HG03039 (cell line): Measurements from ENCODE around the gene ZFHX3.
"Not testable (repeated sequence)": the region's sequence is repeated elsewhere in the genome, so short reads cannot be mapped to it uniquely, and the experiment has no call there.

ENCODE experiments used
- ATAC-seq: cut with Tn5 transposase; IDR thresholded peaks from one replicate; pipeline ENCODE4 v1.9.1; 2021; ENCODE audit warnings: mild to moderate bottlenecking, moderate library complexity; ENCODE audit not compliant: unreplicated experiment

Gene ZFHX3

GRCh38 chr16:73000020-73000906 is 47.7 kb downstream of the ZFHX3 start:
- ATAC-seq: no peak

GRCh38 chr16:72999541-73000019 is 48.3 kb downstream of the ZFHX3 start:
- no peak for ATAC-seq

GRCh38 chr16:72997141-72997542 is 50.8 kb downstream of the ZFHX3 start:
- ATAC-seq: no peak

GRCh38 chr16:72996291-72997062 is 51.5 kb downstream of the ZFHX3 start:
- ATAC-seq: no peak

- ATAC-seq: not testable (repeated sequence)
Observed at GRCh38 chr16:72995882-72996270, 52.1 kb downstream of the ZFHX3 start.

GRCh38 chr16:72995151-72995881 is 52.6 kb downstream of the ZFHX3 start:
- no peak for ATAC-seq

- no peak for ATAC-seq
Observed at GRCh38 chr16:72992142-72992601, 55.8 kb downstream of the ZFHX3 start.

GRCh38 chr16:72991644-72992043 is 56.3 kb downstream of the ZFHX3 start:
- ATAC-seq: no peak

- no peak for ATAC-seq
Observed at GRCh38 chr16:72991211-72991610, 56.7 kb downstream of the ZFHX3 start.

GRCh38 chr16:72990571-72990970 is 57.4 kb downstream of the ZFHX3 start:
- no peak for ATAC-seq

- ATAC-seq: no peak
Observed at GRCh38 chr16:72989579-72990551, 58.1 kb downstream of the ZFHX3 start.

GRCh38 chr16:72989203-72989578 is 58.7 kb downstream of the ZFHX3 start:
- not testable (repeated sequence) for ATAC-seq

- ATAC-seq: no peak
Observed at GRCh38 chr16:72988569-72988968, 59.4 kb downstream of the ZFHX3 start.

GRCh38 chr16:72987480-72987901 is 60.4 kb downstream of the ZFHX3 start:
- no peak for ATAC-seq

- ATAC-seq: no peak
Observed at GRCh38 chr16:72985995-72986394, 61.9 kb downstream of the ZFHX3 start.

- no peak for ATAC-seq
Observed at GRCh38 chr16:72985148-72985941, 62.6 kb downstream of the ZFHX3 start.

- no peak for ATAC-seq
Observed at GRCh38 chr16:72983728-72984350, 64.1 kb downstream of the ZFHX3 start.

- ATAC-seq: no peak
Observed at GRCh38 chr16:72983241-72983640, 64.7 kb downstream of the ZFHX3 start.

- ATAC-seq: no peak
Observed at GRCh38 chr16:72979974-72980373, 68.0 kb downstream of the ZFHX3 start.
